ENCODE measurements around the gene ID2.

DNA sequence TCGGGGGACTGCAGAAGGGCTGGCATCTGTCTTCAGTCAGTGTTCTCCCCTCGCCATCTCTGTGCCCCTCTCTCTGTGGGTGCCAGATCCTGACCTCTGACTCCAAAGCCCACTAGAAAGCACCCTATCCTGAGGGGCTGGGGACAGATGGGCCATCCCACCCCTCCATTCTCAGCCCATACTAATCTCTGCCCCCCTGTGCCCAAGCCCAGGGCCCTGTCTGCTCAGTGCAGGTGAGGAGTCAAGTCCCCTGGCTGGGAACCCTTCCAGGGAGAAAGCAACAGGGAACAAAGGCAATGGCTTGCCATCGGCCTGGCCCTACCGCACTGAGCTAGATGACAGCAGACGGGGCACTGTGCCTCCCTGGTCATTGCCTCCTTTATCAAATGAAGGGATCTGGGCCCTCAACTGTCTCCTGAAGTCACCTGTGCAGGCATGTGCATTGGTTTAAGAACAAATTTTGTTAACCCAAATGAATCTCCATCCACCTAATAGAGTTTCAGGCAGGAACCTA is 42.7 kb upstream of the ID2 start:
- TF ChIP-seq EZH2 (IDR thresholded peaks at IDR 0.05; ENCODE audit: borderline replicate concordance, low read depth, low read length, poor library complexity, severe bottlenecking) = no peak
- TF ChIP-seq, protein P1, sequence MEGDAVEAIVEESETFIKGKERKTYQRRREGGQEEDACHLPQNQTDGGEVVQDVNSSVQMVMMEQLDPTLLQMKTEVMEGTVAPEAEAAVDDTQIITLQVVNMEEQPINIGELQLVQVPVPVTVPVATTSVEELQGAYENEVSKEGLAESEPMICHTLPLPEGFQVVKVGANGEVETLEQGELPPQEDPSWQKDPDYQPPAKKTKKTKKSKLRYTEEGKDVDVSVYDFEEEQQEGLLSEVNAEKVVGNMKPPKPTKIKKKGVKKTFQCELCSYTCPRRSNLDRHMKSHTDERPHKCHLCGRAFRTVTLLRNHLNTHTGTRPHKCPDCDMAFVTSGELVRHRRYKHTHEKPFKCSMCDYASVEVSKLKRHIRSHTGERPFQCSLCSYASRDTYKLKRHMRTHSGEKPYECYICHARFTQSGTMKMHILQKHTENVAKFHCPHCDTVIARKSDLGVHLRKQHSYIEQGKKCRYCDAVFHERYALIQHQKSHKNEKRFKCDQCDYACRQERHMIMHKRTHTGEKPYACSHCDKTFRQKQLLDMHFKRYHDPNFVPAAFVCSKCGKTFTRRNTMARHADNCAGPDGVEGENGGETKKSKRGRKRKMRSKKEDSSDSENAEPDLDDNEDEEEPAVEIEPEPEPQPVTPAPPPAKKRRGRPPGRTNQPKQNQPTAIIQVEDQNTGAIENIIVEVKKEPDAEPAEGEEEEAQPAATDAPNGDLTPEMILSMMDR (conservative IDR thresholded peaks at IDR 0.05; ENCODE audit: low read depth, low read length) = no peak
